GM19023 (cell line): Measurements from ENCODE around the gene HPSE2.
"Not testable (repeated sequence)": the region's sequence is repeated elsewhere in the genome, so short reads cannot be mapped to it uniquely, and the experiment has no call there.

Experiments
- ATAC-seq: cut with Tn5 transposase; IDR thresholded peaks from one replicate; pipeline ENCODE4 v1.9.1; 2021; ENCODE audit warnings: mild to moderate bottlenecking, moderate library complexity; ENCODE audit not compliant: unreplicated experiment

The HPSE2 gene

GRCh38 chr10:98921316-98921715 lies 314.3 kb downstream of the HPSE2 start:
- ATAC-seq: no peak

GRCh38 chr10:98920807-98921206 lies 314.8 kb downstream of the HPSE2 start:
- no peak for ATAC-seq

- no peak for ATAC-seq
These were observed 315.3 kb downstream of the HPSE2 start for GRCh38 chr10:98920360-98920759.

- no peak for ATAC-seq
These were observed 315.8 kb downstream of the HPSE2 start for GRCh38 chr10:98919899-98920298.

GRCh38 chr10:98917828-98918227 lies 317.8 kb downstream of the HPSE2 start:
- ATAC-seq: no peak

GRCh38 chr10:98916526-98917125 lies 319.0 kb downstream of the HPSE2 start:
- ATAC-seq: no peak

GRCh38 chr10:98915911-98916310 lies 319.7 kb downstream of the HPSE2 start:
- no peak for ATAC-seq

- no peak for ATAC-seq
These were observed 325.1 kb downstream of the HPSE2 start for GRCh38 chr10:98910546-98910945.

- ATAC-seq: no peak
These were observed 325.6 kb downstream of the HPSE2 start for GRCh38 chr10:98910048-98910447.

- ATAC-seq: no peak
These were observed 326.8 kb downstream of the HPSE2 start for GRCh38 chr10:98908868-98909267.

GRCh38 chr10:98908247-98908646 lies 327.4 kb downstream of the HPSE2 start:
- not testable (repeated sequence) for ATAC-seq

- no peak for ATAC-seq
These were observed 334.1 kb downstream of the HPSE2 start for GRCh38 chr10:98901441-98902110.

GRCh38 chr10:98899018-98899417 lies 336.6 kb downstream of the HPSE2 start:
- ATAC-seq: no peak

- ATAC-seq: no peak
These were observed 343.1 kb downstream of the HPSE2 start for GRCh38 chr10:98892523-98892922.

- ATAC-seq: no peak
These were observed 349.0 kb downstream of the HPSE2 start for GRCh38 chr10:98886686-98887085.

- no peak for ATAC-seq
These were observed 350.3 kb downstream of the HPSE2 start for GRCh38 chr10:98885378-98885777.

GRCh38 chr10:98881789-98882188 lies 353.9 kb downstream of the HPSE2 start:
- ATAC-seq: no peak

- ATAC-seq: no peak
These were observed 354.7 kb downstream of the HPSE2 start for GRCh38 chr10:98880971-98881370.

GRCh38 chr10:98878921-98879320 lies 356.7 kb downstream of the HPSE2 start:
- no peak for ATAC-seq

- no peak for ATAC-seq
These were observed 357.2 kb downstream of the HPSE2 start for GRCh38 chr10:98878418-98878817.

- ATAC-seq: no peak
These were observed 373.7 kb downstream of the HPSE2 start for GRCh38 chr10:98861962-98862361.

GRCh38 chr10:98858525-98858924 lies 377.1 kb downstream of the HPSE2 start:
- ATAC-seq: no peak
